22Rv1 (cell line): ENCODE results near the gene DEAF1.

Source experiments
- ZFX ChIP-seq: fragments of 450-650 bp; IDR thresholded peaks from 2 replicates; pipeline ENCODE4 v1.6.1; 2017; ENCODE audit warnings: antibody characterized with exemption, borderline replicate concordance
- TF ChIP-seq, protein P1 (sequence below): fragments of 450-650 bp; IDR thresholded peaks from 2 replicates; pipeline ENCODE4 v1.5.1; 2017; ENCODE audit warnings: mild to moderate bottlenecking

- TF ChIP-seq, protein P1, sequence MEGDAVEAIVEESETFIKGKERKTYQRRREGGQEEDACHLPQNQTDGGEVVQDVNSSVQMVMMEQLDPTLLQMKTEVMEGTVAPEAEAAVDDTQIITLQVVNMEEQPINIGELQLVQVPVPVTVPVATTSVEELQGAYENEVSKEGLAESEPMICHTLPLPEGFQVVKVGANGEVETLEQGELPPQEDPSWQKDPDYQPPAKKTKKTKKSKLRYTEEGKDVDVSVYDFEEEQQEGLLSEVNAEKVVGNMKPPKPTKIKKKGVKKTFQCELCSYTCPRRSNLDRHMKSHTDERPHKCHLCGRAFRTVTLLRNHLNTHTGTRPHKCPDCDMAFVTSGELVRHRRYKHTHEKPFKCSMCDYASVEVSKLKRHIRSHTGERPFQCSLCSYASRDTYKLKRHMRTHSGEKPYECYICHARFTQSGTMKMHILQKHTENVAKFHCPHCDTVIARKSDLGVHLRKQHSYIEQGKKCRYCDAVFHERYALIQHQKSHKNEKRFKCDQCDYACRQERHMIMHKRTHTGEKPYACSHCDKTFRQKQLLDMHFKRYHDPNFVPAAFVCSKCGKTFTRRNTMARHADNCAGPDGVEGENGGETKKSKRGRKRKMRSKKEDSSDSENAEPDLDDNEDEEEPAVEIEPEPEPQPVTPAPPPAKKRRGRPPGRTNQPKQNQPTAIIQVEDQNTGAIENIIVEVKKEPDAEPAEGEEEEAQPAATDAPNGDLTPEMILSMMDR, result no peak
- TF ChIP-seq ZFX, result no peak
Observed at GRCh38 chr11:615504-616319, 79.3 kb downstream of the DEAF1 start, which contains the start of gene IRF7.
